LNCaP clone FGC (cell line): ENCODE measurements around the gene SPIRE2.
A peak's percentile ranks its signal among the peaks of the same experiment; 100 is the strongest.
"Not testable (repeated sequence)": the region's sequence is repeated elsewhere in the genome, so short reads cannot be mapped to it uniquely, and the experiment has no call there.

ENCODE experiments used
- DNase-seq: peaks from one replicate; pipeline ENCODE4 v3.0.0-alpha.2; 2011; ENCODE audit warnings: low read depth
- H3K4me3 ChIP-seq: 2 replicates; pipeline ENCODE4 v1.5.1; 2011; ENCODE audit warnings: mild to moderate bottlenecking, low read depth, low read length, control low read depth
- TF ChIP-seq, protein P1 (sequence below): IDR thresholded peaks from 2 replicates; pipeline ENCODE4 v1.5.1; 2012; ENCODE audit warnings: mild to moderate bottlenecking; ENCODE audit not compliant: control insufficient read depth, insufficient read depth; ENCODE audit errors: extremely low read depth

Gene SPIRE2

DNA sequence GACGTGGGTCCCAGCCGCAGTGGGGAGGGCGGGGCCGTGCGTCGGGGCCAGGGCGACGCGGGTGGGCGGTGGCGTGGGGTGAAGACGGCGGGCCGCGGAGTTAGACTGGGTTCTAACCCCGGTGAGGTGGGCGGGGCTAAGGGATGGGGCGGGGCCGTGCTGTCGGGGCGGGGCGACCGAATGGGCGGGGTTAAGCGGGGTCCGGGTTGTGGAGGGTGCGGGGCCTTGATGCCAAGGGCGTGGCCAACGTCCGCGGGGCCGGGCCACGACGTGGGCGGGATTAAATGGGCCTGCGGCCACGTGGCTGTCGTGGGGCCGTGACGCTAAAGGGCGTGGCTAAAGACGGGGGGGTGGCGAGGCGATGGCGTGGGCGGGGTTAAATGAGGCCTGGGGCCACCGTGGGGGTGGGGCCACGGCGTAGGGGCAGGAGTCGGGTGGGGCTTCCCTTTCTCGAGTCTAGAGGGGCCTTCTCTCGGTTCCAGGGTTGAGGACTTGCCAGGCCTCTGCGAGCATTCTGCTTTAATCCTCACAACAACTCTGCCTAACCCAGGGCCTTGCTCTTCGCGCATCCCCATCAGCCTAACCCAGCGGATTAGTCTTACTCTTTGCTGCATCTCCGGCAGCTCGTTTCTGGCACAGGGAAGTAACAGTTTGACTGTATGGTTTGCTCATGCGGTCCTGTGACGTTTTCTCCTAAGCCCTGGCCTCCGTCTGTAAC, 45.9 kb downstream of the SPIRE2 start:
- DNase-seq = peak; percentile 54
- TF ChIP-seq, protein P1, sequence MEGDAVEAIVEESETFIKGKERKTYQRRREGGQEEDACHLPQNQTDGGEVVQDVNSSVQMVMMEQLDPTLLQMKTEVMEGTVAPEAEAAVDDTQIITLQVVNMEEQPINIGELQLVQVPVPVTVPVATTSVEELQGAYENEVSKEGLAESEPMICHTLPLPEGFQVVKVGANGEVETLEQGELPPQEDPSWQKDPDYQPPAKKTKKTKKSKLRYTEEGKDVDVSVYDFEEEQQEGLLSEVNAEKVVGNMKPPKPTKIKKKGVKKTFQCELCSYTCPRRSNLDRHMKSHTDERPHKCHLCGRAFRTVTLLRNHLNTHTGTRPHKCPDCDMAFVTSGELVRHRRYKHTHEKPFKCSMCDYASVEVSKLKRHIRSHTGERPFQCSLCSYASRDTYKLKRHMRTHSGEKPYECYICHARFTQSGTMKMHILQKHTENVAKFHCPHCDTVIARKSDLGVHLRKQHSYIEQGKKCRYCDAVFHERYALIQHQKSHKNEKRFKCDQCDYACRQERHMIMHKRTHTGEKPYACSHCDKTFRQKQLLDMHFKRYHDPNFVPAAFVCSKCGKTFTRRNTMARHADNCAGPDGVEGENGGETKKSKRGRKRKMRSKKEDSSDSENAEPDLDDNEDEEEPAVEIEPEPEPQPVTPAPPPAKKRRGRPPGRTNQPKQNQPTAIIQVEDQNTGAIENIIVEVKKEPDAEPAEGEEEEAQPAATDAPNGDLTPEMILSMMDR = no peak
- peak overlapping the region; percentile 82 for H3K4me3 ChIP-seq

DNA sequence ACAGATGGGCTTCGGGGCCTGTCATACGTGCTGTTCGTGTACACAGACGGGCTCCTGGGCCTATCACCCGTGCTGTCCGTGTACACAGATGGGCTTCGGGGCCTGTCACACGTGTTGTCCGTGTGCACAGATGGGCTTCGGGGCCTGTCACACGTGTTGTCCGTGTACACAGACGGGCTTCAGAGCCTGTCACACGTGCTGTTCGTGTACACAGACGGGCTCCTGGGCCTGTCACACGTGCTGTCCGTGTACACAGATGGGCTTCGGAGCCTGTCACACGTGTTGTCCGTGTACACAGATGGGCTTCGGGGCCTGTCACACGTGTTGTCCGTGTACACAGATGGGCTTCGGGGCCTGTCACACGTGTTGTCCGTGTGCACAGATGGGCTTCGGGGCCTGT, 50.8 kb downstream of the SPIRE2 start:
- not testable (repeated sequence) for DNase-seq

DNA sequence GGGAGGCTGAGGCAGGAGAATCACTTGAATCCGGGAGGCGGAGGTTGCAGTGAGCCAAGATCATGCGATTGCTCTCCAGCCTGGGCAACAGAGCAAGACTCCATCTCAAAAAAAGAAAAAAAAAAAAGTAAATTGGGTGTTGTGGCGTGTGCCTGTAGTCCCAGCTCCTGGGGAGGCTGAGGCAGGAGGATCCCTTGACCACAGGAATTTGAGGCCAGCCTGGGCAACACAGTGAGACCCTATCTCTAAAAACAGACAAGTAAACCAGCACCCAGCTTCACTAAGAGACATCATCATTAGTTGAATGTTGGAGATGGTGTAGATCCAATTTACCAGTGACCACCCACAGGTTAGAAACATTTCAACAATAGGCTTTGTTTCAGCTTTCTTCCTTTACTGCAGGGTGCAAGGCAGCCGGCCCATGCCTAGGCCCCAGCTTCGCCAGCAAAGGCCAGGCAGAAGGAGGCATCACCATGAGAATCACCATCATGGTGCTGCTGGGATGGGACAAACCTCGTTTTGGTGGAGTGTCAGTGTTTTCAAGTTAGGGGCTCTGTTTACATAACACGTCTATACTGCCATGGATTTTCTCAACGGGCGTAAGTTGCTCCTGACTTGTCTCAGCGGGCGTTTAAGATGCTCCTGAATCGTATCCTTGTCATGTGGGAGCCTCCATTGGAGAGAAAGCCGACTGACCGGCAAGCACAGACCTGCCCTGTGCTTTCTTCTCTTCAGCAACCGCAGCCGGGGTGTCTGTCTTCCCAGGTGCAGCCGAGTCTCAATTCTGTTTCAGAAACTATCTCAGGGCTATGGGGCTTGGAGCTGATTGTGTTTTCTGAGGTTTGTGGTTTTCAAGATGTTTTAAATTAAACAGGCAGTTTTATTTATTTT, 52.4 kb downstream of the SPIRE2 start:
- no peak for DNase-seq
- no peak overlapping the region for H3K4me3 ChIP-seq
- TF ChIP-seq, protein P1 = no peak

More for the DNA sequence above, 50.8 kb downstream of the SPIRE2 start:
- not testable (repeated sequence) for H3K4me3 ChIP-seq

DNA sequence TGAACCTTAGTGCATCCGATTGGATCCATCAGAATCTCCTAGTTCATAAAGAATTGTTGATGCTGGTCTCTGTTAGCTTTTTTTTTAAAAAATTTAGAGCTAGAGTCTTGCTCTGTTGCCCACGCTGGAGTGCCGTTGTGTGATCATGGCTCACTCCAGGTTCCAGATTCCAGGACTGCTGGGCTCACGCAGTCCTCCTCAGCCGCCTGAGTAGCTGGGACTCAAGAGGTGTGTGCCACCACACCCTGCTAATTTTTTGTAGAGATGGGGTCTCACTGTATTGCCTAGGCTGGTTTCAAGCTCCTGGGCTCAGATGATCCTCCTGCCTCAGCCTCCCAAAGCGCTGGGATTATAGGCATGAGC, 53.1 kb downstream of the SPIRE2 start:
- no peak for DNase-seq
- H3K4me3 ChIP-seq = no peak overlapping the region
- TF ChIP-seq, protein P1 = no peak

DNA sequence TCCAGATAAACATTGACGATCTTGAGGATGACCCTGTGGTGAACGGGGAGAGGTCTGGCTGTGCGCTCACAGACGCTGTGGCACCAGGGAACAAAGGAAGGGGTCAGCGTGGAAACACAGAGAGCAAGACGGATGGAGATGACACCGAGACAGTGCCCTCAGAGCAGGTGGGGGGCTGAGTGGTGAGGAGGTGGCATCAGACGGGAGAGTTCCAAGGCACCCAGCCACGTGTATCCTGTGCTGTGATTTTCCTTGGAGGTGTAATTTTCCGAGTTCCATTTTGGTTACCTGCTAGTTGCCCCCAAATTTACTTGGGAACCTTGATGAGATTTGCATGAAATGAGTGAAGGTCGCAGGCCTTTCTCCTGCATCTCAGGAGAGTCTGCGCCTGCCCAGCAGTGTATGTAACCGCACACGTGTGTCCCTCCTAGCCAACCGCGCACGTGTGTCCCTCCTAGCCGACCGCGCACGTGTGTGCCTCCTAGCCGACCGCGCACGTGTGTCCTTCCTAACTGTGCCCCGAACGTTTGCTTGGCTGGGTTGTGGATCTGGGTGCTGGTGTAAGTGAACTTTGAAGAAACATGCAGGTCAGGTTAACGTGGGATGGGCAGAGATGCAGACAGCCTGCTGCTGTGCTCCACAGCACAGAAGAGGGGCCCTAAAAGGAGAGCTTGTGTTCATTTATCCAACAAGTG, 55.2 kb downstream of the SPIRE2 start:
- H3K4me3 ChIP-seq = no peak overlapping the region
- TF ChIP-seq, protein P1 = no peak
- DNase-seq = no peak

DNA sequence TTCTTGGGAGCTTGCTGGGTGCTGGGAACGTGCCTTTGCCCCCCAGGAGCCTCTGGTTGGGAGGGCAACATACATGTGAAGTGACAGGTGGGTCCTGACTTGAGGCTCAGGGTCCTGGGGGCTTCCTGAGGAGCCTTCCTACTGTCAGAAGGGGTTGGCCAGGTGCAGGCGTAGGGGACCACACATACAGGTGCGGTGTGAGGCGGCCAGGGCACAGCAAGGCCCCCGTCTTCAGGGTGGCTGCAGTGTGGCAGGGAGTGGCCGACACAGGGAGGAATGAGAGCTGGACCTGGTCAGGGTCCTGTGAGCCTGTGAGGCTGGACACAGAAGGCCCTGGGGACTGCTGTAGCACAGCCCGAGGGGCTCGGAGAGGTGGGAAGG, 55.8 kb downstream of the SPIRE2 start:
- H3K4me3 ChIP-seq = no peak overlapping the region
- TF ChIP-seq, protein P1 = no peak

DNA sequence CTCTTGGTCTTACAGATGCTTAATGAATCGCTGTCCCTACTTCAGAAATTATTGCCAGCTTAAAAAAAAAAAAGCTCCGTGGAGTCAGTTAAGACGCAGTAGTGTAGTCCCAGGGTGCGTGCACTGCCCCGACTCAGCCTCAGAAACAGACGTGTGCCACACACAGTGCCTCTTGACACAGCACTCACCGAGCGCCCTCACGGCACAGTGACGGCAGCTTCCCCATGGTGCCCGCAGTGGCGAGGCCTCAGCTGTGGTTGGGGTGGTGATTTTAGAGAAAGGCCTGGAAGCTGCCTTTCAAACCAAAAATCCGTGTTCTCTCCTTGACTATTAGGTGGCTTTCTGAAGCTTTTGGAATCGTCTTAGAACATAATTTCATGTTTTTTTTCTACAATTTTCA, 59.0 kb downstream of the SPIRE2 start:
- TF ChIP-seq, protein P1 = no peak

More for the DNA sequence above, 55.8 kb downstream of the SPIRE2 start:
- no peak for DNase-seq

More for the DNA sequence above, 59.0 kb downstream of the SPIRE2 start:
- H3K4me3 ChIP-seq = no peak overlapping the region
- DNase-seq = no peak
